ENCODE measurements around the gene CARD11.

The CARD11 gene

GRCh38 chr7:2982831-2983230, 60.8 kb downstream of the CARD11 start:
- no peak for DNase-seq

DNA sequence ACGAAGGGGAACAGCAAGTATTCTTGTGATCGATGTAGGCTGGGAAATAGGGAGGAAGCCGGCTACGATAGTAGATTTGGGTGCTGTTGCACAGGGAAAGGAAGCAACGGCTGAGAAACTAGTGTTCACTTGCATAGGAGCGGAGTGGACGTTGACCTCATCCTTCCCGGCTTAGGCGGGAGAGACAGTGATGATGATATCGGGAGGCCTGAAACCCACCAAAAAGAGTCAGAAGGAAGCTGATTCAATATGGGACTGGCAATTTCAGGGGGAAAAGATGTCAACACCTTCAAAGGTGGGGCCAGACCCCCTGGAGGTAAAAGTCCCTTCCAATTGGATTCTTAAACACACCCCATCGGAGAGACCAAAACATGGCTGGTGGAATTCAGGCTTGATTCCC, 61.3 kb downstream of the CARD11 start:
- DNase-seq, result no peak

DNA sequence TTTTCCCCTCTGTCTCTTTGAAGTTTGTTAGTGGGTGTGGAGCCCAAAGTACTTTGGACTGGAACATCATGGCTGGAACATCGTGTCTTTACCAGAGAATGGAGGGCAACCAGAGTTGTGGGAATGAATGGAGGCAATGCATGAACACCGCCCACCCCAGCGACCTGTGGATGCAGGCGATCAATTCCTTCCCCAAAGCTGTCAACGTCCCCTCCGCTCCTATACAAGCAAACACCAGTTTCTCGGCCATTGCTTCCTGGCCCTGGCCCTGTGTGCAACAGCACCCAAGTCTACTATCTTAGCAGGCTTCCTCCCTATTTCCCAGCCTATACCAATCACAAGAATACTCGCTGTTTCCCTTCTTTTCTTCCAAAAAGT, 62.6 kb downstream of the CARD11 start:
- DNase-seq, result no peak

DNA sequence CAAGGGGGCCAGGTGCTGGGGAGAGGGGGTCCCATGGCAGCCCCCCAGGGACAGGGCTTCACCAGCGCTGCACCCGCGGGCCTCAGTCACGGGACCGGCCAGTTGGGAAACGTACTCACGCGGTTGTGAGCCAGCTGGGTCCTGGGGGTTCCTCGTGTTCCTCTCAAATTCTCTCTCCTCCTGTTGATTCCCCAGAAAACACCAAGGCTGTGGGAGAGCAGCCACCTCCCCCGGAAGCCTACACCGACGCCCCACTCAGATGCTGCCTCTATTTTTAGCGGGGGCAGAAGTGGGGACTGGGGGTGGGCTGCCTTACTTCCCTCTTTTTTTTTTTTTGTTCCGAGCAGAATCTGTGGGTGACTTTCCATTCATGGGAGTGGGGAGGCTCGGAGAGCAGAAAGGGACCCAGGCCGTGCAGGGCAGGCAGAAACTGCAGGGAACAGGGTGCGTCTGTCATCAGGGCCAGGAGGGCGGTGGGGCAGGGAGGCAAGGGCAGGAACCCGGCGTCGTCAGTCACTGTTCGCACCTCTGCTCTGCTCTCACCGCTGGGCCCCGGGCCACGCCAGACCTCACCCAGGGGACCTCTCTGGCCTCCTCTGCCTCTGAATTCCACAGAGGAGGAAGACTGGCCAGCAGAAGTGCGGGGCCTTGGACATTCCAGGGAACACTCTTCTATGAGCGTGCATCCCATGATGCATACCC, 63.1 kb downstream of the CARD11 start:
- peak in 2 of 51 donors; percentile 4 to 8 for DNase-seq

- no peak for DNase-seq
These were observed 63.7 kb downstream of the CARD11 start for GRCh38 chr7:2979951-2980350.

- DNase-seq, result no peak
These were observed 64.5 kb downstream of the CARD11 start for GRCh38 chr7:2979201-2979631.

- peak in 11 of 51 donors; percentile 5 to 46 (median 18) for DNase-seq
These were observed 65.3 kb downstream of the CARD11 start for GRCh38 chr7:2978408-2978807.

- DNase-seq, result no peak
These were observed 67.8 kb downstream of the CARD11 start for GRCh38 chr7:2975821-2976371.

DNA sequence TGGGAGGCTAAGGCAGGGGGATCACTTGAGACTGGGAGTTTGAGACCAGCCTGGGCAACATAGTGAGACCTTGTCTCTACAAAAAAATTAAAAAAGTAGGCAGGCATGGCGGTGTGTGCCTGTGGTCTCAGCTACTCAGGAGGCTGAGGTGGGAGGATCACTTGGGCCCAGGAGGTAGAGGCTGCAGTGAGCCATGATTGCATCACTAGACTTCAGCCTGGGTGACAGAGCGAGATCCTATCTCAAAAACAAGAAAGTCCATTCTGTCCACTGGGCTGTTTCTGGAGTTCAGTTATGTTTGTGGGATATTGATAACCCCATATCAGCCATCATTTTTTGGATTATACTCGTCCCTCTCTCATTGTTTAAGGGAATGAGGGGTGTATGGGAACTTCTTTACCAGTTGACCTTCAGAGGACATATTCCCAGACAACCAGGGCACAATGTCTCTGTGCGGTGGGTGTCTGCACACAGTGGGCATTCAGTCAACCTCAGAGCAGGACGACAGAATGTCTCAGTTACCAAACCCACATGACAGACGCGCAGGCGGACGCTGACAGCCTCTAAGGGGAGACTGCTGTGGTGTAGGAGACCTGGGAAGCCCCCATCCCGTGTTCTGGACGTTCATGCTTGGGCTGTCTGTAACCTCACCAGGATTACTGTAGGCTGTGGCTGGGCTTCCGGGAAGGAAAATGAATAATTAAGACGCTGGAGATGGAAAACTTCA, 69.4 kb downstream of the CARD11 start:
- no peak for DNase-seq

- no peak for DNase-seq
These were observed 70.9 kb downstream of the CARD11 start for GRCh38 chr7:2972835-2973161.

DNA sequence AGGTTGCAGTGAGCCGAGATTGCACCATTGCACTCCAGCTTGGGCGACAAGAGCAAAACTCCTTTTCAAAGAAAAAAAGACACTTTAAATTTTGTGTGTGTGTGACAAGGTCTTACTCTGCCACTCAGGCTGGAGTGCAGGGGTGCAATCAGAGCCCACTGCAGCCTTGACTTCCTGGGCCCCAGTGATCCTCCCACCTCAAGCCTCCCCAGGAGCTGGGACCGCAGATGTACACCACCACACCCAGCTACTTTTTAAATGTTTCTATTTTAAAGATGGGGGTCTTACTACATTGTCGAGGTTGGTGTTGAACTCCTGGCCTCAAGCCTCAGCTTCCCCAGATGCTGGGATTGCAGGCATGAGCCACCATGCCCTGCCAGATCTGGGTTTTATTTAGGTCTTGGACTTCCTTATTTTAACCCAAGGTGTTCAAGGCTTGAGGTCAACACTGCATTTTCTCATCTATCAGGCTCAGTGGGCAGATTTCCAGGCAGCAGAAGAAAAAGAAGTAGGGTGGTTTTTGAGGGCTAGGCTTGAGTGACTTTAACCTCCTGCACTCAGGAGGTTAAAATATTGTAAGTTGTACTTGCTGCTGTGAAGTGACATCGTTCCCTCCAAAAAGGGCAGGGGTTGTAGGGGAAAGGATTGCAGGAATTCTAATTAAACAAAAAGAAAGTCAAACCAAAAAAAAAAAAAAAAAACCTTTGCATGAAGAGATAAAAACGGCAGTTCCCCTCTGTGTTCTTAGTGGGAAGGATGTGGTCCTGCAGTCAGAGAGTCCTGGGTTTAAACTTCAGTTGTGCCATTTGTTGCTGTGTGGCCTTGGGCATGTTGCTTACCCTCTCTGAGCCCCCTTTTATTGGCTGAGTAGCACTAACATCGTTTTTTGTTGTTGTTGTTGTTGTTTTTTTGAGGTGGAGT, 71.5 kb downstream of the CARD11 start:
- no peak for DNase-seq

DNA sequence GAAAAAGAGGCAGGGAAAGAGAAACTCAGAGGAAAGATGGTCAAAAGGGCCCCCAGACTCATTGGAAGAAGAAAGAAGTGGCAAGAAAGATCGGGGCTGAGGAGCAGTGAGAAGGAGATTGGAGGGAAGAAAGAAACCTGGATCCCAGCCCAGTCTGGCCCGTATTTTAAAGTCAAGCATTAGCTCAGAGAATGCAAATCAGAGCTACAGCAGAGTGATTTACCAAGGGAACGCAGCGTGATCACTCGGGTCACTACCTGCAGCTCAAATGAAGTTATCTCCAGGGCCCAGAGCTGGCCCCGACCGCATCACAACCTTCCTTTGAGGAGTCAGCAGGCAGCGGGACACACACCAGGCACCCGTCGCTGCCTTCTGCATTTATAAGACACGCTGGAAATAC, 72.8 kb downstream of the CARD11 start:
- DNase-seq, result no peak

- DNase-seq, result no peak
These were observed 73.4 kb downstream of the CARD11 start for GRCh38 chr7:2970307-2970664.

- no peak for DNase-seq
These were observed 74.0 kb downstream of the CARD11 start for GRCh38 chr7:2969398-2970306.

- DNase-seq, result no peak
These were observed 74.9 kb downstream of the CARD11 start for GRCh38 chr7:2968616-2969397.

- DNase-seq, result no peak
These were observed 75.5 kb downstream of the CARD11 start for GRCh38 chr7:2968176-2968575.

DNA sequence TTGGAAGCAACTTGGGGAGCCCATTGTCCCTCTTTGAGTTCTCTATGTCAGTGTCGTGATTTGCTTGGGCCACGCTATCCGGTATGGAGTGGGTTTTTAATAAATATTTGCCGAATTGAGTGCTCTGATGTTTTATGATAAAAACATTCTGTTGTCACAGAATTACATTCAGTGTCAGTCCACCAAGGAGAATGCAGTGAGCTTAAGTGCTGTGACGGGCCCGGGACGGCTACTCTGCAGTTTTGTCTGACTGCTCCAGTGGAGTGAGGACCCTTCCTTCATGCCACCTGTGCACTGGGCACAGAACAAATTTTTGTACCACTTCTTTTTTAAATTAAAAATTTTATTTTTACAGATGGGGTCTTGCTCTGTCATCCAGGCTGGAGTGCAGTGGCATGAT, 76.0 kb downstream of the CARD11 start:
- DNase-seq, result no peak

DNA sequence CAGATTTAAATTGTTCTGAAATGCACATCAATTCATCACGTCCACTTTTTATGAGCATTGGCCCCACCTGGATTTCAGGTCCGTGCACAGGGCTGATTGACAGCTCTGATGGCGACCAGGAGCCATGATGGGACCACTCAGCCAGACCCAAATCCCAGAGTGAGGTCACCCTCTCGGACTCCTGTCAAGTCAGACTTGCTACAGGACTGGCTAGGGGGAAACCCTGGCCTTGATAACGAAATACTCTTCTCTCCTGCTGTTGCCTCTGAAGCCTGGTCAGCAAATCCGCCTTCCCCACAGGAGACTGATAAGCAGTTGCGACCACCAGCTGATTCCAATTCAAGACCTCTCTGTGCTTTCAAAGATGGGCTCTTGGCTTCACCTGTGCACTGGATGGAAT, 76.4 kb downstream of the CARD11 start:
- no peak for DNase-seq

- DNase-seq, result no peak
These were observed 77.1 kb downstream of the CARD11 start for GRCh38 chr7:2966466-2967078.
